Effector memory CD8-positive, alpha-beta T cell (primary cell): Measurements from ENCODE around the gene RASSF4.

Source experiments
- ATAC-seq: fragments of 150-1000 bp; cut with Tn5 transposase; replicated peaks from 2 replicates; pipeline ENCODE4 v1.10.0; 2021; ENCODE audit warnings: mild to moderate bottlenecking, moderate library complexity
- DNase-seq, 3 experiments: peaks; one replicate each; pipeline ENCODE4 v3.0.0; 2021
- H3K27ac Mint-ChIP-seq, 2 donors: one replicate each; pipeline ENCODE4 v1.8.0; 2022; ENCODE audit warnings: mild to moderate bottlenecking in 2 of 2, mixed read lengths in 2 of 2, moderate library complexity in 2 of 2
- H3K27me3 Mint-ChIP-seq, 2 donors: one replicate each; pipeline ENCODE4 v1.8.0; 2022; ENCODE audit warnings: mixed read lengths in 2 of 2
- H3K36me3 Mint-ChIP-seq: one replicate; pipeline ENCODE4 v1.8.0; 2022; ENCODE audit warnings: mild to moderate bottlenecking, moderate library complexity, mixed read lengths; ENCODE audit not compliant: insufficient read depth
- H3K4me1 Mint-ChIP-seq, 2 donors: one replicate each; pipeline ENCODE4 v1.8.0; 2022; ENCODE audit warnings: low read depth in 2 of 2, mixed read lengths in 2 of 2
- H3K4me3 Mint-ChIP-seq, 2 donors: one replicate each; pipeline ENCODE4 v1.8.0; 2022; ENCODE audit warnings: mild to moderate bottlenecking in 2 of 2, mixed read lengths in 2 of 2, moderate library complexity in 2 of 2
- H3K9me3 Mint-ChIP-seq, 2 donors: one replicate each; pipeline ENCODE4 v1.8.0; 2022; ENCODE audit warnings: mixed read lengths in 2 of 2

The RASSF4 gene

DNA sequence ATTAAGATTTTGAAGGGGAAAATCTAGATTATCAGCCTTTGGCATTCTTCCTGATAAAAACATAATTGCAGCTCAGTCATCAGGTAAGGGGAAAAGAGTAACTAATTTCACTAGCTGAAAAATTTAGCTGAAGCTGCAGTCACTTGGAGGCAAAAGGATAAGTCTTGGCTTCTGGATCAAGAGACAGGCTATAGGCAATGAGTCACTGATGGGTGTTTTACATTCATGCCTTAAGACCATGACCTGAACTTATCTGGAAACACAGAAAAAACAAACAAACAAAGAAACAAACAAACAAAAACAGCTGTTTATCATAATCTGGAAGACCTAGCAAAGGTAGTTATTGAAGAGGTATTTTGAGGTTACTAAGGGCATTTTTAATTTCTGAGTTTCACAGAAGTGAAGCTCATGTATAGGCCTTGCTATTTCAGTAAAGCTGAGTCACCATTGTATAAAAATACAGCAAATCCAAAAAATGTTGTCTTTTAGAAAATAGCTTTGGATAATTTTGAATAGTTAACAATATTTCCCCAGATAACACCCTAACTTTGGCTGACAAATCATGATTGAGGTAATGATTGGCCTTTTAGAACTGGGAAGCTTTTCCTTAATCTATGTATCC lies 81.4 kb downstream of the RASSF4 start:
- no peak for ATAC-seq
- no peaks in the 10 kb centered on the region for H3K9me3 Mint-ChIP-seq
- no peak overlapping the region for H3K4me3 Mint-ChIP-seq
- H3K36me3 Mint-ChIP-seq = no peaks in the 10 kb centered on the region
- peak overlapping the region in 1 of 2 donors; percentile 69 for H3K27ac Mint-ChIP-seq
- peaks cover 15 to 20% of the 10 kb centered on the region in 2 donors for H3K27me3 Mint-ChIP-seq
- no peak for DNase-seq
- H3K4me1 Mint-ChIP-seq = peaks cover 0 to 2% of the 10 kb centered on the region in 2 donors

DNA sequence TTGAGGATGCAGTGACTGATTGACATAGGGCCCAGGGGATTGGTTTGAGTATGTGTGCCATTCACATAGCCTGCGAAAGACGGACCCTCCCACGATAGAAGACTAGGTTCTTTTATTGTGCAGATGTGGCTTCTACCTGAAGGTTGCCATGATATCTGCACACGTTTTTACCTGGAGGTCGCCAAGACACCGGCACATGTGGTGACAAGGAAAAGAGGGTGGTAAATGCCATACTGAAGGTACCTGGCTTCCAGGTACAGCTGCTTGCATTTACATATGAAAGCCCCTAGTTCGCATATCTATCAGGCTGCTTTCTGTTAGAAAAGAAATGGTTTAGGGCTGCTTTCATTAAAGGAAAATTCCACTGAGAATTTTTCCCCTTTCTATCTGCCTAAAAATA lies 84.7 kb downstream of the RASSF4 start:
- Mint-ChIP-seq H3K4me3 (no peak overlapping the region), H3K36me3 (no peaks in the 10 kb centered on the region), H3K27me3 (peaks cover 10 to 11% of the 10 kb centered on the region in 2 donors), H3K4me1 (peaks cover 0 to 2% of the 10 kb centered on the region in 2 donors), H3K9me3 (no peaks in the 10 kb centered on the region), H3K27ac (no peak overlapping the region)
- ATAC-seq (no peak), DNase-seq (no peak)
